Keratinocyte (primary cell): Measurements from ENCODE around the gene HSD11B2. TPM values are rescaled to one million over a fixed set of nuclear protein-coding genes. Genes with fewer than 3 reads are reported as not detected.

Source experiments
- DNase-seq: peaks from one replicate; pipeline ENCODE4 v3.0.0-alpha.2; 2011; ENCODE audit warnings: low read depth, missing footprints, low spot score
- FAIRE-seq: peaks from 2 replicates; lab custom pipeline; 2011; peaks lifted over from hg19 to GRCh38; lab: Jason Lieb, UNC
- H2AFZ ChIP-seq: 2 replicates; pipeline ENCODE4 v1.6.0; 2012; ENCODE audit warnings: low read length, control low read depth, inconsistent platforms; ENCODE audit not compliant: control insufficient read depth
- H3K27ac ChIP-seq: 2 replicates; pipeline ENCODE4 v1.5.1; 2011; ENCODE audit warnings: low read length; ENCODE audit not compliant: control insufficient read depth, insufficient read depth
- H3K27me3 ChIP-seq: 3 replicates; pipeline ENCODE4 v1.6.0; 2011; ENCODE audit warnings: low read length; ENCODE audit not compliant: control insufficient read depth, insufficient read depth; ENCODE audit errors: extremely low read depth
- H3K36me3 ChIP-seq, 2 experiments: 2 replicates in 1 of 2; 3 replicates in 1 of 2; pipeline ENCODE4 v1.5.1; 2011; ENCODE audit warnings: low read length in 2 of 2, mild to moderate bottlenecking in 1 of 2; ENCODE audit not compliant: control insufficient read depth in 2 of 2, insufficient read depth in 2 of 2; ENCODE audit errors: extremely low read depth in 1 of 2
- H3K4me1 ChIP-seq: 3 replicates; pipeline ENCODE4 v1.5.1; 2011; ENCODE audit warnings: low read length; ENCODE audit not compliant: control insufficient read depth, insufficient read depth; ENCODE audit errors: extremely low read depth
- H3K4me2 ChIP-seq: 3 replicates; pipeline ENCODE4 v1.6.0; 2011; ENCODE audit warnings: low read depth, low read length; ENCODE audit not compliant: control insufficient read depth, insufficient read depth; ENCODE audit errors: extremely low read depth
- H3K4me3 ChIP-seq, 3 experiments: fragments of 200-600 bp in 1 of 3; sonication (generic) in 1 of 3; 2 replicates in 2 of 3; 3 replicates in 1 of 3; pipeline ENCODE4 v1.5.1; 2011 to 2016; ENCODE audit warnings: low read length in 3 of 3, mild to moderate bottlenecking in 3 of 3, control low read depth in 2 of 3, inconsistent platforms in 1 of 3, low read depth in 1 of 3, mixed read lengths in 1 of 3, mixed run types in 1 of 3, moderate library complexity in 1 of 3; ENCODE audit not compliant: control insufficient read depth in 2 of 3, insufficient read depth in 2 of 3; ENCODE audit errors: extremely low read depth in 1 of 3
- H3K79me2 ChIP-seq: 2 replicates; pipeline ENCODE4 v1.6.0; 2012; ENCODE audit warnings: low read length; ENCODE audit not compliant: control insufficient read depth, insufficient read depth
- H3K9ac ChIP-seq: 3 replicates; pipeline ENCODE4 v1.6.0; 2011; ENCODE audit warnings: low read length; ENCODE audit not compliant: control insufficient read depth, insufficient read depth; ENCODE audit errors: extremely low read depth
- H3K9me1 ChIP-seq: 3 replicates; pipeline ENCODE4 v1.6.0; 2011; ENCODE audit warnings: low read length; ENCODE audit not compliant: control insufficient read depth, insufficient read depth; ENCODE audit errors: extremely low read depth
- H3K9me3 ChIP-seq: 2 replicates; pipeline ENCODE4 v1.5.1; 2012; ENCODE audit warnings: low read depth, low read length; ENCODE audit not compliant: control insufficient read depth
- H4K20me1 ChIP-seq: 3 replicates; pipeline ENCODE4 v1.6.0; 2011; ENCODE audit warnings: low read length; ENCODE audit not compliant: control insufficient read depth, insufficient read depth; ENCODE audit errors: extremely low read depth
- EZH2 ChIP-seq: IDR thresholded peaks from one replicate; pipeline ENCODE4 v1.6.1; 2012; ENCODE audit warnings: inconsistent platforms, mild to moderate bottlenecking, low read length, moderate library complexity
- dilution Hi-C: fragments of 300-500 bp; cut with MboI; formaldehyde crosslinking; loops from one replicate; pipeline ENCODE4 v1.7.0; 2020; ENCODE audit warnings: low sequenced_read_pairs; ENCODE audit not compliant: extremely low pct_ligation_motif_present
- polyA plus RNA-seq, 5 experiments: library from polyadenylated mRNA; depleted of rRNA in 3 of 5; stranded (reverse) in 3 of 5; stranded (forward) in 1 of 5; unstranded in 1 of 5; fragments of >200 nt; gene quantifications; 1 replicate in 1 of 5; 2 replicates in 3 of 5; 3 replicates in 1 of 5; pipeline versions ENCODE4 v1.2.1 to v1.2.3, GENCODE V29; 2011 to 2012; ENCODE audit warnings: missing spikeins in 2 of 5, low read depth in 1 of 5, low replicate concordance in 1 of 5
- TF ChIP-seq, protein P1 (sequence below), 3 experiments: IDR thresholded peaks in 1 of 3; conservative IDR thresholded peaks in 1 of 3; optimal IDR thresholded peaks in 1 of 3; 2 replicates in 2 of 3; 3 replicates in 1 of 3; pipeline versions ENCODE3 to v1.5.1; 2011; ENCODE audit warnings: low read length in 3 of 3, mild to moderate bottlenecking in 3 of 3, moderate library complexity in 2 of 3, control low read depth in 1 of 3, inconsistent platforms in 1 of 3; ENCODE audit not compliant: insufficient read depth in 2 of 3; ENCODE audit errors: extremely low read depth in 1 of 3

The HSD11B2 gene
- polyA plus RNA-seq, 1 donor (not counting 4 experiments of a cell fraction or from before 2014, with no cell fraction given), result 0.93 TPM

DNA sequence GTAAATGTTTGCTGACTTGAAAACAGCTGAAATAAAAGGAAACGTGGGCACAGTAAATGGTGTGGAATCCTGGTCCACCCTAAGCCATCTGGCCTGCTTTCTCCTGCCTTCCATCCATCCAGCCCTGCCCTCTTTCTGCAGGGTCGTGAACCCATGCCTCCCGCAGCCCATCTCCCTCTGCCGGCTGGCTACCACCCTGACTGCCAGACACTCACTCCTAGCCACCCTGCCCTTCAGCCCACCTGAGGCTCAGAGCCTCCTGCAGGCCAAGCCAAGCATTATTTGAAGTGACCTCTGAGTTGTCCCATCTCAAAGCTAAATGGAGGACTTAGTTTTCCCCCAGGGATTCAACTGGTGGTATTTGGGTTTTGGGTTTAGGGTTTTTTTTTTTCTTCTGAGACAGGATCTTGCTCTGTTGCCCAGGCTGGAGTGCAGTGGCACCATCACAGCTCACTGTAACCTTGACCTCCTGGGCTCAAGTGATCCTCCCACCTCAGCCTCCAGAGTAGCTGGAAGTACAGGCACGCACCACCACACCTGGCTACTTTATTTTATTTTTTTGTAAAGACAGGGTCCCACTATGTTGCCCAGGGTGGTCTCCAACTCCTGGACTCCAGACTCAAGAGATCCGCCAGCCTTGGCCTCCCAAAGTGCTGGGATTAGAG is 23.0 kb upstream of the HSD11B2 start:
- Histone ChIP-seq H3K36me3 (no peaks in the 10 kb centered on the region), H3K9me1 (no peaks in the 10 kb centered on the region), H3K27ac (peak overlapping the region; percentile 99), H3K79me2 (peaks cover 2% of the 10 kb centered on the region), H3K27me3 (no peaks in the 10 kb centered on the region), H3K9me3 (no peaks in the 10 kb centered on the region), H3K4me2 (no peak overlapping the region), H3K4me1 (peaks cover 53% of the 10 kb centered on the region), H4K20me1 (no peaks in the 10 kb centered on the region), H3K4me3 (no peak overlapping the region), H2AFZ (no peak overlapping the region), H3K9ac (no peak overlapping the region)
- TF ChIP-seq, protein P1, sequence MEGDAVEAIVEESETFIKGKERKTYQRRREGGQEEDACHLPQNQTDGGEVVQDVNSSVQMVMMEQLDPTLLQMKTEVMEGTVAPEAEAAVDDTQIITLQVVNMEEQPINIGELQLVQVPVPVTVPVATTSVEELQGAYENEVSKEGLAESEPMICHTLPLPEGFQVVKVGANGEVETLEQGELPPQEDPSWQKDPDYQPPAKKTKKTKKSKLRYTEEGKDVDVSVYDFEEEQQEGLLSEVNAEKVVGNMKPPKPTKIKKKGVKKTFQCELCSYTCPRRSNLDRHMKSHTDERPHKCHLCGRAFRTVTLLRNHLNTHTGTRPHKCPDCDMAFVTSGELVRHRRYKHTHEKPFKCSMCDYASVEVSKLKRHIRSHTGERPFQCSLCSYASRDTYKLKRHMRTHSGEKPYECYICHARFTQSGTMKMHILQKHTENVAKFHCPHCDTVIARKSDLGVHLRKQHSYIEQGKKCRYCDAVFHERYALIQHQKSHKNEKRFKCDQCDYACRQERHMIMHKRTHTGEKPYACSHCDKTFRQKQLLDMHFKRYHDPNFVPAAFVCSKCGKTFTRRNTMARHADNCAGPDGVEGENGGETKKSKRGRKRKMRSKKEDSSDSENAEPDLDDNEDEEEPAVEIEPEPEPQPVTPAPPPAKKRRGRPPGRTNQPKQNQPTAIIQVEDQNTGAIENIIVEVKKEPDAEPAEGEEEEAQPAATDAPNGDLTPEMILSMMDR (optimal IDR thresholded peaks at IDR 0.05 in 1 of 3, IDR thresholded peaks at IDR 0.05 in 1 of 3, conservative IDR thresholded peaks at IDR 0.05 in 1 of 3; ENCODE audit: extremely low read depth in 1 of 3, insufficient read depth in 2 of 3, low read length in 3 of 3), result peak in 2 of 3 experiments; percentile 4 to 6
- TF ChIP-seq EZH2, result no peak
- dilution Hi-C loops, result no loop called here
- FAIRE-seq, result peak; percentile 23
- DNase-seq, result no peak

DNA sequence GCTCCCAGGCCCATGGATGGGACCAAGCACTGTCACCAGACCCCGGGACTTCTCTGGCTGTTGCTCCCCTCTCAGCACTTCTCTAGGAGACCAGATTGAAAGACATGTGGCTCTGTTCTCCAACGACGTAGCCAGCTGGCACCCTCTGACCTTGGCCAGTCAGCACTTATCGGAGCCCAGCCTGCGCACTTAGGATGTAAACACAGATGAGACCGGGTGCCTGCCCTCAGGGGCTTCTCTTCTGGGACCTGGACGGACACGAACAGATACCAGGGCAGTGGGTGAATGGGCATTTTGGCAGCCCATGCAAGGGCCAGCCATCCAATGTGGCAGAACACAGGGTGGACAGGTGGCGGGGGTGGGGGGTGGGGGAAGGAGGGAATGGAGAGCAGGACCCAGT is 21.3 kb upstream of the HSD11B2 start:
- H3K9me3 ChIP-seq, result no peaks in the 10 kb centered on the region
- DNase-seq, result no peak
- no peaks in the 10 kb centered on the region for H3K27me3 ChIP-seq
- peaks cover 38% of the 10 kb centered on the region for H3K4me1 ChIP-seq
- H2AFZ ChIP-seq, result peak overlapping the region; percentile 60
- no peaks in the 10 kb centered on the region for H4K20me1 ChIP-seq
- H3K27ac ChIP-seq, result peak overlapping the region; percentile 39
- FAIRE-seq, result no peak
- dilution Hi-C loops, result no loop called here
- H3K4me3 ChIP-seq, result no peak overlapping the region
- TF ChIP-seq EZH2, result no peak
- TF ChIP-seq, protein P1 (optimal IDR thresholded peaks at IDR 0.05 in 1 of 3, IDR thresholded peaks at IDR 0.05 in 1 of 3, conservative IDR thresholded peaks at IDR 0.05 in 1 of 3; ENCODE audit: extremely low read depth in 1 of 3, insufficient read depth in 2 of 3, low read length in 3 of 3), result no peak
- peak overlapping the region; percentile 66 for H3K4me2 ChIP-seq
- no peak overlapping the region for H3K9ac ChIP-seq
- no peaks in the 10 kb centered on the region for H3K36me3 ChIP-seq
- peaks cover 2% of the 10 kb centered on the region for H3K79me2 ChIP-seq
- no peaks in the 10 kb centered on the region for H3K9me1 ChIP-seq
